GM18858 (cell line): ENCODE results near the gene KANK4.

Experiments used
- ATAC-seq: cut with Tn5 transposase; IDR thresholded peaks from one replicate; pipeline ENCODE4 v1.9.1; 2021; ENCODE audit not compliant: unreplicated experiment

The KANK4 gene

DNA sequence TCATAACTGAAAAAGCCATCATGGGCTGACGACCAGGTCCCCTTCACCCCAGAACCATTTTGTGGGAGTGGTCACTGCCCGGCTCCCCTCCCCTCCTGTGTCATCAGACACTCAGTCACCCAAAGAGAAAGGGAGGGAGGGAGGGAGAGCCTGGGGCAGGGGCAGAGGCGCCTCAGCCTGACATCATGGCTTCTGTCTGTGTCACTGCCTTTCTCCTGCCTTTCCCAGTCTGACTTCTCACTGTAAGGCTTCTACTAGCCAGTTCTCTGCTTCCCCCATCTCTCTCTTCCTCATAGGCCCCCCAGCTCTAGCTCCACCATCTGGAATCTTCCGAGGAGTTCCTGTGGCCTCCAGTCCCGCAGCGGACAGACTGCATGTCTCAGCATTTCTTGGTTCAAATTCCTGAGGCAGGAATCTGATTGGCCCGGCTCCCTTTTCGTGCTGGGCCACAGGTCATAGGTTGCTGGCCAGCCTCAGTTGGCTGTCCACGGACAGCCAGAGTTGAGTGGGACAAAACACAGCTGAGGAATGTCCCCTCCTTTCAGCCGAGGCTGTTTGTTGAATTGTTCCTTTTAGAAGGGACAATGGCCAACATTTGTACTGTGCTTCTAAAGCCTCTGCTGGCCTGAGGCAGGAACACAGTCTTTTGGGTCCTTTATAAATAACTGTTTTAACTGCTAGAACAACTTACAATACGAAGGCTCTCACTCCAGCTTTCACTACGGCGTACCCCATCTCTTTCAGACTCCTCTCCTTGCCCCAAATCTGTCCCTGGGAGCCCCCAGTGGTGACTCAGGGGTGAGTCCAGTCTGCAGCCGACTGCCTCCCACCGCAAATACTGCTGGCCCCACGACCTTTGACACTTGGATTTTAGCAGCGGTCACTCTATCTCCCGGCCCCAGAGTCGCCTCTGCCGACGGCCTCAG lies 18.7 kb upstream of the KANK4 start:
- no peak for ATAC-seq

GRCh38 chr1:62336995-62337705 lies 17.9 kb upstream of the KANK4 start:
- ATAC-seq = no peak

DNA sequence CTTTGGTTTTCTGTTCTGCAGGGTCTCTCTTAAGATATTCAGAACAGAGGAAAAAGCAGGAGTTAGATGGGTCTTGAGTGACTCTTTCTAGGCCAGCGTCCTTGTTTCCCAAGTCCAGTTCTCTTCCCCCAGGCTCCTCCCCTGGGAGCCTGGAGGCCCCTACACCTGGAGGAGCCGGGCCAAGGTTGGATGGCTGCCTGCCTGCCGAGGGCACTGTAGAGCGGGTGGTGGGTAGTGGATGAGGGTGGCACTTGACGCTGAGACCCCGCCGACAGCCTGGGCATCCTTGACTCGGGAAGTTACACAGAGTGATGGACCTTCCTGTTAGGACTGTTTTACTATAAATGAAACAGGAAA lies 17.4 kb upstream of the KANK4 start:
- ATAC-seq = no peak

GRCh38 chr1:62335656-62336055 lies 16.4 kb upstream of the KANK4 start:
- ATAC-seq = no peak

GRCh38 chr1:62334434-62334985 lies 15.3 kb upstream of the KANK4 start:
- ATAC-seq = no peak

DNA sequence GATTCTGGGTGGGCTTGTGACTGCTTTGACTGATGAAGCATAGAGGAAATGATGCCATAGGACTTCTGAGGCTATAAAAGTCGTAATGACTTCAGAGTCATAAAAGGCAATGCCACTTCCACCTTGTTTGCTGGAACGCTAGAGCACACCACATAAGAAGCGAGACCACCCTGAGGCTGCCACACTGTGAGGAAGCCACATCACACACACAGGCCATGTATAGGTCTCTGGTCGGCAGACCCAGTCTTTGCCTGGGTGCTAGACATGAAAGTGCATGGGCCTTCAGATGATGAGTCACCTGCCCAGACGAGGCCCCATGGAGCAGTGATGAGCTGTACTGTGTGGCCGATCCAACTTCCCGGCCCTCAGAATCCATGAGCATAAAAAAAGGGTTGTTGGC lies 14.2 kb upstream of the KANK4 start:
- ATAC-seq = no peak

DNA sequence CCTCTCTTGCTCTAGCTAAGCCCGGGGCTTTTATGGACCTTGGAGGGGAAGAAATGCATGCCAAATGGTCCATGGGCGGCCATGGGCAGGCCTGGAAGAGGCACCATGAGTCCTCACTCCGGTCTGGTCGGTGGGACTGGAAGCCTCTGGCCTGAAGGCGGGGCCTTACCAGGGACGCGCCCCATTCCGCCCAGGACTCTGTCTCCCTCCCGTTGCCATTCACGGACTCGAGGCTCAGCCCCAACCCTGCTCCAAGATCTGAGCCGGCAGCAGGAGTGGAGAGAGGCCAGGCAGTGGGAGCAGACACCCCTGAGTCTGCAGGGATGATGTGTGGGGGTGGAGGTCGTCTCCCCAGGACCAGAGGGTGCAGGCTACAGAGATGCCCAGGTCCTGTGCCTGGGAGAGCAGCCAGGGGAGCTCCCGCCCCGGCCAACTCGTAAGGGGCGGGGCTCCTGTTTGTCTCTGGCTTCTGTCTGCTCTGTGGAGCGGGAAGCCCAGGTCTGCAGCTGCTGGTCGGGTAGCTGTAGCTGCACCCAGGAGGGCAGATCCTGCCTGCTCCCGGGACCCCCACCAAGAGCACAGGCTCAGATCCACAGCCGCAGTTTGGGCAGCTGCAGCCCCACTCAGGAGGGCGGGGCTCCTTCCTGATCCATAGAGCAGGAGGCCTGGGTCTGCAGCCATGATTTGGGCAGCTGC lies 8.3 kb upstream of the KANK4 start:
- ATAC-seq = no peak

GRCh38 chr1:62325681-62326080 lies 6.4 kb upstream of the KANK4 start:
- ATAC-seq = no peak

GRCh38 chr1:62325081-62325480 lies 5.8 kb upstream of the KANK4 start:
- ATAC-seq = no peak

DNA sequence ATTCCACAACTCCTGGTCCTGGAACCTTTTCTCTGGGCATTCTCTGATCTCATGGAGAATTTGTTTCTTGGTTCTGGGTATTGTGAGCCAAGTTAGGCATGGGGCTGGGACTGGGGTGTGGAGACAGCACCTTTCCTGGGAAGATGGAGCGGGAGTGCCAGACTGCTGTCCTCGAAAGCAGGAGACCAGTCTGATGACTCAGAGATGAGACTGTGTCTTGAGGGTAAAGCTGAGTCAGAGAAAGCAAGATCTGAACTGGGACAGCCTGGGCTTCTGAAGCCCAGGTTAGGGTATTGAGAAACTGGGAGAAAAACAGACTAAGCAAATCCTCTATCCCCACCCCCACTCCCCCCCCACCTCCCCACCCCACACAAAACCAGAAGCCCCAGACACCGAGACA lies 2.2 kb upstream of the KANK4 start:
- ATAC-seq = no peak

DNA sequence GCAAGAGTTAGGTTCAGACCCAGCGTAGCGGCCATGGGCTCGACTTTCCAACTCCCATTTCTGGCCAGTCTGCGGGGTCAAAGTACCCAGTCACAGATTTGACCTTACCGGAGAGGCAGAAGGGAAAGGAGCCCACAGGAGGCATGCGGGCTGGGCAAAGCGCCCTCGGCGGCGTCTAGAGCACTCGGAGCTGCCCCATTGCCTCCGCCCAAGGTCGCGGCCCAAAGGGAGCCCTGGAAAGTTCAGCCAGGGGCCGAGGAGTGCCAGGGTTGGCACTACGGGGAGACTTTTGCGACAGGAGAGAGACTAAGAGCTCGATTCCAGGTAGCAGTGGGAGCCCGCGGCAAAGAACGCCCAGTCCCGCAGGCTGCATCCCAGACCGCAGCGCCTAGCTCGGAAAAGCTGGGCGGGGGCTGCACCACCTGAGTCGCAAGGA lies 896 bp downstream of the KANK4 start:
- no peak for ATAC-seq

DNA sequence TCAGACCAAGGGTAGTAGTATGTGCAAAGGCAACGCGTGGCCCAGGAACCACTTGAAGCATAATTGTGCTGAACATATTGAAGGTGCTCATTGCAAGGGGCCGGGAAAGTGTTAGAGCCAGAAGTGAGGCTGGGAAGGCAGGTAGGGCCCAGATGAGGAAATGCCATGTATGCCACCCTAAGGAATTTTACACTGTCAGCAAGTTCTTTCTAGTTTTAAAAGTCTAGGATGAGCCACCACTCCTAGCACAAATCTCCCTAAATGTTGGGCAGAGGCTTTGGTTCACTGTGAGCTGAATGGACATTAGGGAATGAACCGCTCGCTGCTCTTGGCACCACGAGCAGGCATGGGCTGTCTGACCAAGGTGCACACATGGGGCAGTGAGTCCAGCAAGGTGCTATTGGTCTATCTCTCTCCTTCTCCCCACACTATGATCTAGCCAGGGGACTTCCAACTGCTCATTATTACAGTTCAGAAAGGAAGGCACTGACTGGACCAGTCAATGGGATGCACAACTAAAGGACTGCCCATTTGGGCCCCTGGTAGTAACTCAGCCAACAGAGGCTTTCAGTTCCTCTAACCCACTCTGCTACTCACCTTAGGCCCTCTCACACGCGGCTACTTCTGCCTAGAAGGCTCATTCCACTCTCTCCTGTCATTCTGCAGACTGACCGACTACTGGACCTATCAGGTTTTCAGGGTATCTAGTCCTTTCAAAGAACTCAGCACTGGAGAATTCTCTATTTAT lies 2.0 kb downstream of the KANK4 start:
- ATAC-seq = no peak

GRCh38 chr1:62316135-62316534 lies 3.1 kb downstream of the KANK4 start:
- no peak for ATAC-seq

- no peak for ATAC-seq
Measured at GRCh38 chr1:62315387-62315786, 3.8 kb downstream of the KANK4 start.

GRCh38 chr1:62314454-62315350 lies 4.5 kb downstream of the KANK4 start:
- ATAC-seq = no peak

- ATAC-seq = no peak
Measured at GRCh38 chr1:62312698-62313097, 6.5 kb downstream of the KANK4 start.

DNA sequence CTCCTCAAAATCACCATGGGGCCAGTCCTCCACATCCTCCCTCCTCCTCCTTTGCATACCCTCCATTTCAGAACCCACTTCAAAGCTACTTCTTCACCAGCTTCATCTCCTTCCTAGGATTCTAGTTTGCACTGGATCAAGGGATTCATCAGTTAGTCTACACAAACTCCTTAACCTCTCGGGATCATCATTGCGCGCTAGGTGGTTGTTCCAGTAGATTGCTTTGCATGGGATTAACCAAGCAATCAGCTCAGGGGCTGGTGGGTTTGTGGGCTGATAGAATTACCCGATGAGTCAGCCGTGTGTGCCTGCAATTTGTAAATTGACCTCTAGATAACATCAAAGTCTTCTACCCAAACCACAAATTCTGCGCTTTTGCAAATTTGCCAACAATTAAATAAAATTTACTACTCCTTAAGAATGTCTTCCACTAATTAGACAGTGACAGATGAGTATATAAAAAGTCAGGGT lies 7.7 kb downstream of the KANK4 start:
- ATAC-seq = no peak

DNA sequence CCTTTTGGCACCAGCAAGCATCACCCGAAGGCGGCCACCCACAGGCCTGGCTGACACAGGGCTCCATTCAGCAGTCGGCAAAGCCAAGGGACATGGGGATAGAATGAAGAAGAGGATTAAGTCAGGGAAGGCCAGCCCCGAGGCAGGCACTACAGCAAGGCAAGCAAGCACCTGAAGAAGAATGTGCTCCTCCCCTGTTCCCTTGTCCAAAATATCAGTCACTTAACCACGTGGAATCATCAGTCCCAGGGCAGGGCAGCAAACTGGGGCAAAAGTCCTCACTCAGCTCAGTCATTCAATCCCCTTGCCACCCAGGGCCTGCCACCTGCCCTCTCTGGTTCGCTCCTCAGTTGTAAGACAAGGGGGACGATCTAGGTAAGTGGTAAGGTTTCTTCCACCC lies 9.3 kb downstream of the KANK4 start:
- no peak for ATAC-seq

GRCh38 chr1:62308606-62309005 lies 10.6 kb downstream of the KANK4 start:
- ATAC-seq = no peak
